Measurements from ENCODE around the gene NCOA3. TPM values are rescaled to one million over a fixed set of nuclear protein-coding genes. Genes with fewer than 3 reads are reported as not detected.

The NCOA3 gene
- total and polyA plus RNA-seq, 10 of the 15 experiments (the other 5 are each of a cell fraction or from before 2014, with no cell fraction given): 16.9 to 96.2 (median 73.6) TPM

GRCh38 chr20:47509104-47509661 lies 7.5 kb downstream of the NCOA3 start:
- TF ChIP-seq NBN (IDR thresholded peaks at IDR 0.05) (no peak), HSF1 (IDR thresholded peaks at IDR 0.05; ENCODE audit: low read depth, low read length) (no peak), CBFB (IDR thresholded peaks at IDR 0.05; ENCODE audit: low read depth) (no peak), SIX5 (IDR thresholded peaks at IDR 0.05; ENCODE audit: low read depth, low read length, severe bottlenecking) (no peak), MXI1 (IDR thresholded peaks at IDR 0.05; ENCODE audit: low read depth, low read length) (0 out of 2 replicates have a peak, but pooled peaks have one; percentile 24), NFXL1 (IDR thresholded peaks at IDR 0.05; ENCODE audit: borderline replicate concordance) (0 out of 2 replicates have a peak, but pooled peaks have one; percentile 17), STAT3 (IDR thresholded peaks at IDR 0.05; ENCODE audit: low read depth, low read length) (no peak), PKNOX1 (IDR thresholded peaks at IDR 0.05) (peak; percentile 34; the same call in 1 of the 2 replicates), JUNB (IDR thresholded peaks at IDR 0.05) (no peak), SREBF1 (IDR thresholded peaks at IDR 0.05; ENCODE audit: low read length) (no peak), IRF5 (IDR thresholded peaks at IDR 0.05; ENCODE audit: borderline replicate concordance) (no peak), ZBTB33 (IDR thresholded peaks at IDR 0.05) (no peak), MYB (IDR thresholded peaks at IDR 0.05; ENCODE audit: borderline replicate concordance, low read depth, low read length) (no peak), HDAC6 (IDR thresholded peaks at IDR 0.05; ENCODE audit: unreplicated experiment) (no peak), KLF5 (IDR thresholded peaks at IDR 0.05; ENCODE audit: partially characterized antibody) (no peak)
- Histone ChIP-seq H3K9me3 (replicated peaks; ENCODE audit: control insufficient read depth, insufficient read depth, low read length) (no peaks in the 10 kb centered on the region; the same call in 2 of the 3 replicates), H3K27ac (ENCODE audit: control insufficient read depth, insufficient read depth) (peak overlapping the region; percentile 68), H3K27me3 (replicated peaks in 1 of 2; ENCODE audit: control insufficient read depth in 2 of 2, insufficient read depth in 2 of 2, low read length in 1 of 2) (no peaks in the 10 kb centered on the region), H3K9ac (ENCODE audit: control insufficient read depth, insufficient read depth, low read length) (peak overlapping the region; percentile 60), H3K4me2 (ENCODE audit: control insufficient read depth, insufficient read depth) (peak overlapping the region; percentile 61), H3K4me3 (peak overlapping the region; percentile 75; the same call in 1 of the 2 replicates), H3K79me2 (ENCODE audit: control insufficient read depth, insufficient read depth, low read length) (peaks cover 98% of the 10 kb centered on the region), H3K4me1 (ENCODE audit: control insufficient read depth, insufficient read depth, low read length) (peaks cover 26% of the 10 kb centered on the region), H3K36me3 (ENCODE audit: control insufficient read depth in 2 of 2, insufficient read depth in 2 of 2, low read length in 1 of 2) (no peaks in the 10 kb centered on the region; a peak in 2 of 4 replicates), H2AFZ (ENCODE audit: control insufficient read depth, low read depth, low read length) (no peak overlapping the region), H4K20me1 (ENCODE audit: control insufficient read depth, insufficient read depth) (no peaks in the 10 kb centered on the region)
- RAD21 ChIA-PET (ENCODE audit: unreplicated experiment): interaction anchor here (1.0 to 4.9 kb wide), 19 partner anchors 16 to 235 kb away, joined by 3 to 66 read pairs (median 4); no protein-coding TSS in a partner anchor
- no peak for DNase-seq (ENCODE audit: low read depth, low spot score)
- ATAC-seq: peak; percentile 4
- intact Hi-C loops (cut with micrococcal nuclease; ENCODE audit: unreplicated experiment): no loop called here
- SMC1A ChIA-PET (ENCODE audit: uncharacterized antibody, unreplicated experiment): interaction anchor here (0.7 to 4.5 kb wide), 29 partner anchors 9 to 235 kb away, joined by 3 to 38 read pairs (median 4); no protein-coding TSS in a partner anchor
- 82% methylated on average over 6 of the region's 6 CpGs for WGBS (ENCODE audit: insufficient coverage, insufficient replicate concordance, low lambda C conversion rate, missing lambda C conversion rate)
- in situ Hi-C loops (cut with MboI): no loop called here
- CTCF ChIA-PET: interaction anchor here (0.8 to 3.0 kb wide), 9 partner anchors 16 to 236 kb away, joined by 3 to 13 read pairs (median 4); no protein-coding TSS in a partner anchor
- POLR2A ChIA-PET: interaction anchor here (0.5 to 3.4 kb wide), 17 partner anchors 8 to 140 kb away, joined by 3 to 28 read pairs (median 5); no protein-coding TSS in a partner anchor
- FAIRE-seq: no peak
- BruUV-seq (replicated peaks): no TSS peak

All from GM12878 (cell line).